SU-DHL-6 (cell line): ENCODE data around the gene RELL2.

ENCODE experiments used
- CTCF ChIP-seq: fragments of 200-600 bp; sonication (generic); IDR thresholded peaks from one replicate; pipeline ENCODE4 v1.5.1; 2017; ENCODE audit warnings: antibody characterized with exemption, mild to moderate bottlenecking, low read length, moderate library complexity; ENCODE audit not compliant: insufficient read depth, poor library complexity, severe bottlenecking
- EZH2phosphoT487 ChIP-seq: fragments of 200-600 bp; sonication (generic), shearing (Covaris generic); conservative IDR thresholded peaks from 2 replicates; pipeline ENCODE4 v1.6.1; 2018; ENCODE audit warnings: mild to moderate bottlenecking, antibody characterized with exemption, low read length, moderate library complexity, mixed read lengths

- TF ChIP-seq CTCF (no peak), EZH2phosphoT487 (no peak)
These were observed 19.6 kb downstream of the RELL2 start for GRCh38 chr5:141656396-141656795.
